B cell (primary cell): Measurements from ENCODE around the gene GAST.

Experiments used
- EZH2 ChIP-seq: IDR thresholded peaks from 2 replicates; pipeline ENCODE4 v1.6.1; 2012; ENCODE audit warnings: borderline replicate concordance, low read depth, mild to moderate bottlenecking, moderate library complexity, low read length; ENCODE audit not compliant: insufficient read depth, poor library complexity, severe bottlenecking
- TF ChIP-seq, protein P1 (sequence below): fragments of 200-600 bp; IDR thresholded peaks from one replicate; pipeline ENCODE4 v1.8.0; 2022; ENCODE audit warnings: antibody characterized with exemption, mild to moderate bottlenecking

DNA sequence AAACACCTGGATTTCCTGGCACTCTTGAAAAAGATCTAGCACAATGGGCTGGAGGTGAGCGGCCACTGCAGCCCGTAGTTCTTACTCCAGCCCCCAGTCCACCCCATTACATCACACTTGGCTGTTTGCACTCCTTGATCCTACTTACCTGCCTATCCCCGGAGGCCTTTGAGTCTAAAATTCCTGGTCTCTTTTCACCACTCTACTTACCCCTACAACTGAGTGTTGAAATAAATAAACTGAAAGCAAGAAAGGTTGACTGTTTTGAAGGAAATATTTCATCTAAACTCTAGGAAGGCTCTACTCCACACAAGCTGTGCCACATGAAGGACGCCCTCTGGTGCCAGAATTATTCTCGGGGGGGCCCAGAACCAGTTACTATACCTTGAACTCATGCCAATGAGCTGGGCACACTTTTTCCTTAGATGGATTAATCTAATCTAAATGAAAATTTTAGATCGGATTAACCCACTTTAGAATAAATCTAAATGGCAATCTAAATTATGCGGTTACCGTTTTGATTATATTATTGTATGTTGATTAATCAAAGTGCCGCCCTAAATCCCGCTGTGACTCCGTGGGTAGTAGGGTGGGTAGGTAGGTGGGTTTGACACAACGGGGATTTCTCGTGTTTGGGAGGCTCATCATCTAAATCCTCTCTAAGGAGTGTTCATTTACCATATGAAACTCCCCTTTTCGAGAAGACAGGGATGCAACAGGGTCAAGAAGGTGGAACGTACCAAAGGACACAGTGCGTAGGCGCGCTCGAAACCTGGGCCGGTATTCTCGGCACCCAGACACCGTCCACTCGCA lies 24.1 kb upstream of the GAST start:
- TF ChIP-seq, protein P1, sequence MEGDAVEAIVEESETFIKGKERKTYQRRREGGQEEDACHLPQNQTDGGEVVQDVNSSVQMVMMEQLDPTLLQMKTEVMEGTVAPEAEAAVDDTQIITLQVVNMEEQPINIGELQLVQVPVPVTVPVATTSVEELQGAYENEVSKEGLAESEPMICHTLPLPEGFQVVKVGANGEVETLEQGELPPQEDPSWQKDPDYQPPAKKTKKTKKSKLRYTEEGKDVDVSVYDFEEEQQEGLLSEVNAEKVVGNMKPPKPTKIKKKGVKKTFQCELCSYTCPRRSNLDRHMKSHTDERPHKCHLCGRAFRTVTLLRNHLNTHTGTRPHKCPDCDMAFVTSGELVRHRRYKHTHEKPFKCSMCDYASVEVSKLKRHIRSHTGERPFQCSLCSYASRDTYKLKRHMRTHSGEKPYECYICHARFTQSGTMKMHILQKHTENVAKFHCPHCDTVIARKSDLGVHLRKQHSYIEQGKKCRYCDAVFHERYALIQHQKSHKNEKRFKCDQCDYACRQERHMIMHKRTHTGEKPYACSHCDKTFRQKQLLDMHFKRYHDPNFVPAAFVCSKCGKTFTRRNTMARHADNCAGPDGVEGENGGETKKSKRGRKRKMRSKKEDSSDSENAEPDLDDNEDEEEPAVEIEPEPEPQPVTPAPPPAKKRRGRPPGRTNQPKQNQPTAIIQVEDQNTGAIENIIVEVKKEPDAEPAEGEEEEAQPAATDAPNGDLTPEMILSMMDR, result peak; percentile 60
- TF ChIP-seq EZH2, result no peak
